DND-41 (cell line): ENCODE measurements around the gene ARID5A.

ENCODE experiments used
- CTCF ChIP-seq: IDR thresholded peaks from 2 replicates; pipeline ENCODE4 v1.5.1; 2012; ENCODE audit warnings: borderline replicate concordance, low read length, moderate library complexity, mild to moderate bottlenecking; ENCODE audit not compliant: poor library complexity, severe bottlenecking; ENCODE audit errors: extremely low read depth
- EZH2 ChIP-seq: IDR thresholded peaks from 3 replicates; pipeline ENCODE4 v1.6.1; 2012; ENCODE audit warnings: borderline replicate concordance, low read depth, mild to moderate bottlenecking, moderate library complexity, low read length, inconsistent platforms; ENCODE audit not compliant: severe bottlenecking

GRCh38 chr2:96601382-96602292, 65.1 kb downstream of the ARID5A start:
- TF ChIP-seq CTCF (no peak), EZH2 (no peak)
